ENCODE measurements around the gene ESRRB. TPM values are rescaled to one million over a fixed set of nuclear protein-coding genes. Genes with fewer than 3 reads are reported as not detected.

The ESRRB gene
- total and polyA plus RNA-seq, 7 donors, result 0.17 to 9.9 (median 2.5) TPM

DNA sequence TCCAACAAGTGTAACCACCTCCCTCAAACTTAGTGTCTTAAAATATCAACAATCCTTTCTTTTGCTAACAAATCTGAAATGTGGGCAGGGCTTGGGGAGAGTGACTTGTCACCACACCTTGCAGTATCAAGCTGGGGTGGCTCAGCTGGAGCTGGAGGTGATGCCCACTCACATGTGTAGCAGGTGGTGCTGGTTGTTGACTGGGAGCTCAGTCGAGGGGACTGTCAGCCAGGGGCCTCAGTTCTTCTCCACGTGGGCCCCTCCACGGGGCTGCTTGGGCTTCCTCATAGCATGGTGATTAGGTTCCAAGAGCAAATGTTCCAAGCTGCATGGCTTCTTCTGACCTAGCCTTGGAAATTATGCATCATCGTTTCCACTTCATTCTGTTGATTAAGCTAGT is 32.6 kb upstream of the ESRRB start:
- H3K36me3 ChIP-seq (ENCODE audit: insufficient read depth in 1 of 2, low read depth in 1 of 2), result no peaks in the 10 kb centered on the region
- ATAC-seq, result no peak
- intact Hi-C loops (cut with DNase I), result no loop called here
- H3K27me3 ChIP-seq (ENCODE audit: insufficient read depth in 3 of 3, low read length in 2 of 3), result no peaks in the 10 kb centered on the region
- H3K4me1 ChIP-seq, result peaks cover under 1% of the 10 kb centered on the region
- TF ChIP-seq, protein P1, sequence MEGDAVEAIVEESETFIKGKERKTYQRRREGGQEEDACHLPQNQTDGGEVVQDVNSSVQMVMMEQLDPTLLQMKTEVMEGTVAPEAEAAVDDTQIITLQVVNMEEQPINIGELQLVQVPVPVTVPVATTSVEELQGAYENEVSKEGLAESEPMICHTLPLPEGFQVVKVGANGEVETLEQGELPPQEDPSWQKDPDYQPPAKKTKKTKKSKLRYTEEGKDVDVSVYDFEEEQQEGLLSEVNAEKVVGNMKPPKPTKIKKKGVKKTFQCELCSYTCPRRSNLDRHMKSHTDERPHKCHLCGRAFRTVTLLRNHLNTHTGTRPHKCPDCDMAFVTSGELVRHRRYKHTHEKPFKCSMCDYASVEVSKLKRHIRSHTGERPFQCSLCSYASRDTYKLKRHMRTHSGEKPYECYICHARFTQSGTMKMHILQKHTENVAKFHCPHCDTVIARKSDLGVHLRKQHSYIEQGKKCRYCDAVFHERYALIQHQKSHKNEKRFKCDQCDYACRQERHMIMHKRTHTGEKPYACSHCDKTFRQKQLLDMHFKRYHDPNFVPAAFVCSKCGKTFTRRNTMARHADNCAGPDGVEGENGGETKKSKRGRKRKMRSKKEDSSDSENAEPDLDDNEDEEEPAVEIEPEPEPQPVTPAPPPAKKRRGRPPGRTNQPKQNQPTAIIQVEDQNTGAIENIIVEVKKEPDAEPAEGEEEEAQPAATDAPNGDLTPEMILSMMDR (IDR thresholded peaks at IDR 0.05), result no peak
- no peak overlapping the region for H3K27ac ChIP-seq
- no peak overlapping the region for H3K4me3 ChIP-seq
- WGBS, 3 donors, result 68 to 82% (median 74%) methylated on average over 4 of the region's 4 CpGs
- DNase-seq, result no peak
- H3K9me3 ChIP-seq, result no peaks in the 10 kb centered on the region

DNA sequence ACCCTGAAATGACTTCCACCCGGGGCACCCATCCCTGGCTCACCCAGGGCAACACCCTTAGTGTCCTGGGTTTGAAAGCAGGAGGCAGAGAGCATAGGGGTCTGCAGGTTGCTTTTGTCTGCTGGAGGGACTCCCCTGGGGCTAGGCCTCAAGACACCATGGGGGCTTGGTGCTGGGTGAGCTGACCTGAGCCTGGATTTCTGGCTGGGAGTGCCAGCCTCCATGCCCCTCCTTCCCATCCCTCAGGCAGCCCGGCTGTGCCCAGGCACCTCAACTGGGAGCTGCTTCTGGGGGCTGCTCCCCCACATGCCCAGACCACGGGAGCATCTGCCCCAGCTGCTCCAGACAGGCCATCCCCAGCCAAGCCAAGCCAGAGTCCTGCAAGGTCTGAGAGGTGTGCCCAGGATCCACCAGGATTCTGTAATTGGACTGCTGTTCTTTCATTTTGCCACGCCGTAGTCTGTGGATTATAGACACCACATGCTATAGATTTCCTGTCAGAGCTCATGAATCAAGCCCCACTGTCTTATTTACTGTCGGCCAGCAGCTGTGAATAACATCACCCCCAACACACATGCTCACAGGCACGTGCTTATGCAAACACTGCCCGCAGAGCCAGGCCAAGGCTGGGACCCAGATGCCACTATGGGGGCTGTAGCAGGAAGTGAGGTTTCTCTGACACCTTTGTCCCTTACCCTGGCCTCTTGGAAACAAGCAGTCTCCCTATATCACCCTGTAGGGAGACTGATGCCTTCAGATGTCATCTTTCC is 29.4 kb upstream of the ESRRB start:
- 46 to 64% (median 60%) methylated on average over 8 of the region's 8 CpGs for WGBS, 3 donors
- Histone ChIP-seq H3K9me3 (no peaks in the 10 kb centered on the region), H3K27me3 (ENCODE audit: insufficient read depth in 3 of 3, low read length in 2 of 3) (no peaks in the 10 kb centered on the region)

DNA sequence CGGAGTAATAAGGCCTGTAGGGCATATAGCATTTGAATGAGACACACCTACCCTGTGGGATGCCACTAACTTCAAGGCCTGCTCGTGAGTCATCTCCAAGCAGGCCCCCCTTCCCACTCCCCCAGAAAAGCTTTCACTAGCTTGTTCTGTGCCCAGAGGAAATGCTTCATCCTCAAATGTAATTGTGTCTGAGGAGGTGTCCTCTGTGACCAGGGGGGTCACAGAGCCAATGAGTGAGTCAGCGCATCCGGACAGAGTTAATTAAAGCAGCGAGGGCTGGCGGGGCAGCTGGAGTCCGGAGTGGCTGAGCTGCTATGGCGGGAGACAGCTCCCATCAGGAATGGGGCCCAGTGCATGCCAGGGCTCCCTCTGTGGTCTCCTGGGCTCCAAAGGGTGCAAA is 27.0 kb upstream of the ESRRB start:
- no peaks in the 10 kb centered on the region for H3K9me3 ChIP-seq
- H3K27me3 ChIP-seq (ENCODE audit: insufficient read depth in 3 of 3, low read length in 2 of 3), result no peaks in the 10 kb centered on the region
- WGBS, 3 donors, result 24 to 36% (median 29%) methylated on average over 8 of the region's 8 CpGs
- H3K27ac ChIP-seq, result no peak overlapping the region
- no peaks in the 10 kb centered on the region for H3K36me3 ChIP-seq (ENCODE audit: insufficient read depth in 1 of 2, low read depth in 1 of 2)
- peak; percentile 66 to 90 (median 80) for ATAC-seq
- TF ChIP-seq, protein P1 (IDR thresholded peaks at IDR 0.05), result no peak
- no peak overlapping the region for H3K4me3 ChIP-seq
- intact Hi-C loops (cut with DNase I), result no loop called here
- DNase-seq, result peak; percentile 69 to 71
- H3K4me1 ChIP-seq, result peaks cover 4% of the 10 kb centered on the region

More for the DNA sequence above, 29.4 kb upstream of the ESRRB start:
- TF ChIP-seq, protein P1 (IDR thresholded peaks at IDR 0.05), result no peak
- Histone ChIP-seq H3K4me3 (no peak overlapping the region), H3K4me1 (peaks cover 4% of the 10 kb centered on the region), H3K27ac (no peak overlapping the region), H3K36me3 (ENCODE audit: insufficient read depth in 1 of 2, low read depth in 1 of 2) (no peaks in the 10 kb centered on the region)
- no peak for ATAC-seq
- intact Hi-C loops (cut with DNase I), result no loop called here
- no peak for DNase-seq

DNA sequence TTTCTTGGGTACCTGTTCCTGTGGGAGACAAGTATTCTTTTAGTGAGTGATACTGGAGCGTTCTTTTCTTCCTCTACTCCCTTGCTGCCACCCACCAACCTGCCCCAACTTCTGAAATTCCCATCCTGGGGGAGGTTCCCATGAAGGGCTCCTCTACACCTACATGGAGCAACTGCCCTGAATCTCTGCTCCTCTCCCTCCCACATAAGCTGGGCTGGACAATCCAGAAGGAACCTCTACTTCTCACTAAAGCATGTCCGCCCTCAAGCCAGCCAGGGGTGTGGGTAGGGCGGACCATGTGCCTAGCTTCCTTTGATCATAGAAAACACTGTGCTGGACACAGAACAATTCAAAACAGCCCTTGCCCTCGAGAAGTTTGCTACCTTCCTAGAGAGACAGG is 25.9 kb upstream of the ESRRB start:
- TF ChIP-seq, protein P1 (IDR thresholded peaks at IDR 0.05), result no peak
- WGBS, 3 donors, result 68 to 81% (median 79%) methylated on average over 4 of the region's 4 CpGs
- Histone ChIP-seq H3K27me3 (ENCODE audit: insufficient read depth in 3 of 3, low read length in 2 of 3) (no peaks in the 10 kb centered on the region), H3K36me3 (ENCODE audit: insufficient read depth in 1 of 2, low read depth in 1 of 2) (no peaks in the 10 kb centered on the region), H3K4me3 (no peak overlapping the region), H3K4me1 (peaks cover 4% of the 10 kb centered on the region), H3K9me3 (no peaks in the 10 kb centered on the region), H3K27ac (no peak overlapping the region)
- DNase-seq (no peak), ATAC-seq (no peak)
- intact Hi-C loops (cut with DNase I), result loop anchor here (5.0 to 10.0 kb wide), 3 partner anchors 198 to 645 kb away; partner anchors contain the start of gene GPATCH2L (in 1 of the 2)
